Mammary epithelial cell (primary cell): ENCODE data around the gene CLCNKB.

Source experiments
- EZH2 ChIP-seq: IDR thresholded peaks from 2 replicates; pipeline ENCODE4 v1.6.1; 2012; ENCODE audit warnings: low read length, inconsistent platforms, borderline replicate concordance
- TF ChIP-seq, protein P1 (sequence below), 2 donors: IDR thresholded peaks in 1 of 2; conservative IDR thresholded peaks in 1 of 2; 2 replicates each; pipeline ENCODE4 v1.5.1; 2011 to 2012; ENCODE audit warnings: inconsistent platforms in 2 of 2, low read length in 2 of 2, mild to moderate bottlenecking in 2 of 2, control low read depth in 1 of 2, low read depth in 1 of 2; ENCODE audit not compliant: insufficient read depth in 1 of 2; ENCODE audit errors: extremely low read depth in 1 of 2

DNA sequence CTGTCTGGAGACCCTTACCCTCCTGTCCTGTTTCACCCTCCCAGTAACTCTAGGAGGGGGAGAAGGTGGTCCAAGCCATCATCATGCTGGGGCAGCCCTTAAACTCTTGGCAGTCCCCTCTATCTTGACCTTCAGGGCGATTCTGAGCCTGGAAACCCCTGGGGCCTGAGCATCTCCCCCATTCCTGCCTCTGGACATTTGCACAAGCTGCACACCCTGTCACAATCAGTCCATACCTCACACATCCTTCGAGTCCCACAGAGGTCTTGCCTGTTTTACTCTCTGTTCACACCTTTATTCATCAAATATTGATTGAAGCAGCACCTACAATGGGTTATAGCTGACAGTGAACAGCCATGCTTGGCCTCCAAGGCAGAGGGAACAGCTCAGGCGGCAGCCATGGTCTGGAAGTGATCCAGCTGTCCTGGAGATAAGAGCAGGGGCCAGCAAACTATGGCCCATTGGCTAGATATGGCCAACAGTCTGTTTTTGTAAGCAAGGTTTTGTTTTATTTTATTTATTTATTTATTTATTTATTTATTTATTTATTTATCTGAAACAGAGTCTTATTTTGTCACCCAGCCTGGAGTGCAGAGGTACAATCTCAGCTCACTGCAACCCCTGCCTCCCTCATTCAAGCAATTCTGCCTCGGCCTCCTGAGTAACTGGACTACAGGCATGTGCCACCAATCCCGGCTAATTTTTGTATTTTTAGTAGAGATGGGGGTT lies 37.0 kb downstream of the CLCNKB start:
- TF ChIP-seq, protein P1, sequence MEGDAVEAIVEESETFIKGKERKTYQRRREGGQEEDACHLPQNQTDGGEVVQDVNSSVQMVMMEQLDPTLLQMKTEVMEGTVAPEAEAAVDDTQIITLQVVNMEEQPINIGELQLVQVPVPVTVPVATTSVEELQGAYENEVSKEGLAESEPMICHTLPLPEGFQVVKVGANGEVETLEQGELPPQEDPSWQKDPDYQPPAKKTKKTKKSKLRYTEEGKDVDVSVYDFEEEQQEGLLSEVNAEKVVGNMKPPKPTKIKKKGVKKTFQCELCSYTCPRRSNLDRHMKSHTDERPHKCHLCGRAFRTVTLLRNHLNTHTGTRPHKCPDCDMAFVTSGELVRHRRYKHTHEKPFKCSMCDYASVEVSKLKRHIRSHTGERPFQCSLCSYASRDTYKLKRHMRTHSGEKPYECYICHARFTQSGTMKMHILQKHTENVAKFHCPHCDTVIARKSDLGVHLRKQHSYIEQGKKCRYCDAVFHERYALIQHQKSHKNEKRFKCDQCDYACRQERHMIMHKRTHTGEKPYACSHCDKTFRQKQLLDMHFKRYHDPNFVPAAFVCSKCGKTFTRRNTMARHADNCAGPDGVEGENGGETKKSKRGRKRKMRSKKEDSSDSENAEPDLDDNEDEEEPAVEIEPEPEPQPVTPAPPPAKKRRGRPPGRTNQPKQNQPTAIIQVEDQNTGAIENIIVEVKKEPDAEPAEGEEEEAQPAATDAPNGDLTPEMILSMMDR (conservative IDR thresholded peaks at IDR 0.05 in 1 of 2, IDR thresholded peaks at IDR 0.05 in 1 of 2; ENCODE audit: extremely low read depth in 1 of 2, insufficient read depth in 1 of 2, low read depth in 1 of 2, low read length in 2 of 2) = no peak
- TF ChIP-seq EZH2 = no peak
